Measurements from ENCODE around the gene YPEL2. TPM values are rescaled to one million over a fixed set of nuclear protein-coding genes. Genes with fewer than 3 reads are reported as not detected.

YPEL2 gene
- total RNA-seq, 1 experiment from 2014 or later: 2.9 TPM

- intact Hi-C loops (cut with micrococcal nuclease; ENCODE audit: unreplicated experiment): no loop called here
- Mint-ChIP-seq H3K36me3 (ENCODE audit: insufficient read depth, unreplicated experiment) (peaks cover 5% of the 10 kb centered on the region), H3K4me3 (ENCODE audit: unreplicated experiment) (no peak overlapping the region), H3K4me1 (ENCODE audit: low read depth, unreplicated experiment) (peaks cover 6% of the 10 kb centered on the region), H3K27me3 (ENCODE audit: insufficient read depth, unreplicated experiment) (no peaks in the 10 kb centered on the region), H3K9me3 (ENCODE audit: unreplicated experiment) (no peaks in the 10 kb centered on the region), H3K27ac (ENCODE audit: unreplicated experiment) (no peak overlapping the region)
- Histone ChIP-seq H3K4me3 (ENCODE audit: low read depth, low read length) (no peak overlapping the region), H3K9me3 (no peaks in the 10 kb centered on the region), H3K4me1 (no peaks in the 10 kb centered on the region), H3K36me3 (ENCODE audit: control insufficient read depth, insufficient read depth, low read length) (no peaks in the 10 kb centered on the region), H3K27me3 (replicated peaks; ENCODE audit: control insufficient read depth, insufficient read depth, low read length) (no peaks in the 10 kb centered on the region)
- ChIA-PET POLR2A (no interaction called here), CTCF (interaction anchor here (0.6 kb wide), 1 partner anchor 89 kb away, joined by 4 read pairs; no protein-coding TSS in a partner anchor)
- TF ChIP-seq CTCF (IDR thresholded peaks at IDR 0.05; ENCODE audit: insufficient read depth in 1 of 2, low read depth in 1 of 2, low read length in 1 of 2, severe bottlenecking in 1 of 2, unreplicated experiment in 1 of 2): no peak
- no peak for DNase-seq
- no TSS peak for BruUV-seq (replicated peaks)
Observed at GRCh38 chr17:59346341-59346740, 14.9 kb downstream of the YPEL2 start.

- H3K36me3 ChIP-seq (ENCODE audit: control insufficient read depth, insufficient read depth, low read length): no peaks in the 10 kb centered on the region
- no peak overlapping the region for H3K27ac Mint-ChIP-seq (ENCODE audit: unreplicated experiment)
- no peaks in the 10 kb centered on the region for H3K4me1 ChIP-seq
- H3K4me3 ChIP-seq (ENCODE audit: low read depth, low read length): no peak overlapping the region
- CTCF ChIA-PET: interaction anchor here (0.6 kb wide), 1 partner anchor 88 kb away, joined by 4 read pairs; no protein-coding TSS in a partner anchor
- H3K27me3 ChIP-seq (replicated peaks; ENCODE audit: control insufficient read depth, insufficient read depth, low read length): no peaks in the 10 kb centered on the region
- DNase-seq: no peak
- H3K27me3 Mint-ChIP-seq (ENCODE audit: insufficient read depth, unreplicated experiment): no peaks in the 10 kb centered on the region
- no peaks in the 10 kb centered on the region for H3K9me3 ChIP-seq
- no peak overlapping the region for H3K4me3 Mint-ChIP-seq (ENCODE audit: unreplicated experiment)
- peaks cover 5% of the 10 kb centered on the region for H3K36me3 Mint-ChIP-seq (ENCODE audit: insufficient read depth, unreplicated experiment)
- peaks cover 6% of the 10 kb centered on the region for H3K4me1 Mint-ChIP-seq (ENCODE audit: low read depth, unreplicated experiment)
- intact Hi-C loops (cut with micrococcal nuclease; ENCODE audit: unreplicated experiment): no loop called here
- no peak for TF ChIP-seq CTCF (IDR thresholded peaks at IDR 0.05; ENCODE audit: insufficient read depth in 1 of 2, low read depth in 1 of 2, low read length in 1 of 2, severe bottlenecking in 1 of 2, unreplicated experiment in 1 of 2)
- POLR2A ChIA-PET: no interaction called here
- no peaks in the 10 kb centered on the region for H3K9me3 Mint-ChIP-seq (ENCODE audit: unreplicated experiment)
- BruUV-seq (replicated peaks): no TSS peak
Observed at GRCh38 chr17:59346876-59347407, 15.5 kb downstream of the YPEL2 start.

- intact Hi-C loops (cut with micrococcal nuclease; ENCODE audit: unreplicated experiment): no loop called here
- POLR2A ChIA-PET: interaction anchor here (0.5 kb wide), 1 partner anchor 459 kb away, joined by 9 read pairs; no protein-coding TSS in a partner anchor
- no peaks in the 10 kb centered on the region for H3K27me3 Mint-ChIP-seq (ENCODE audit: insufficient read depth, unreplicated experiment)
- peak in 1 of 2 experiments; percentile 28 for DNase-seq
- no peaks in the 10 kb centered on the region for H3K9me3 Mint-ChIP-seq (ENCODE audit: unreplicated experiment)
- no peak overlapping the region for H3K4me3 Mint-ChIP-seq (ENCODE audit: unreplicated experiment)
- Histone ChIP-seq H3K9me3 (no peaks in the 10 kb centered on the region), H3K36me3 (ENCODE audit: control insufficient read depth, insufficient read depth, low read length) (no peaks in the 10 kb centered on the region), H3K27me3 (replicated peaks; ENCODE audit: control insufficient read depth, insufficient read depth, low read length) (no peaks in the 10 kb centered on the region), H3K4me1 (no peaks in the 10 kb centered on the region), H3K4me3 (ENCODE audit: low read depth, low read length) (no peak overlapping the region)
- H3K4me1 Mint-ChIP-seq (ENCODE audit: low read depth, unreplicated experiment): peaks cover 6% of the 10 kb centered on the region
- BruUV-seq (replicated peaks): no TSS peak
- no peak for TF ChIP-seq CTCF (IDR thresholded peaks at IDR 0.05; ENCODE audit: insufficient read depth in 1 of 2, low read depth in 1 of 2, low read length in 1 of 2, severe bottlenecking in 1 of 2, unreplicated experiment in 1 of 2)
- H3K27ac Mint-ChIP-seq (ENCODE audit: unreplicated experiment): no peak overlapping the region
- H3K36me3 Mint-ChIP-seq (ENCODE audit: insufficient read depth, unreplicated experiment): peaks cover 5% of the 10 kb centered on the region
- CTCF ChIA-PET: interaction anchor here (1.1 kb wide), 1 partner anchor 18 kb away, joined by 4 read pairs; no protein-coding TSS in a partner anchor
Observed at GRCh38 chr17:59347975-59348391, 16.5 kb downstream of the YPEL2 start.

Data from Caco-2 (cell line).